ENCODE results near the gene SCAMP2.

The SCAMP2 gene

DNA sequence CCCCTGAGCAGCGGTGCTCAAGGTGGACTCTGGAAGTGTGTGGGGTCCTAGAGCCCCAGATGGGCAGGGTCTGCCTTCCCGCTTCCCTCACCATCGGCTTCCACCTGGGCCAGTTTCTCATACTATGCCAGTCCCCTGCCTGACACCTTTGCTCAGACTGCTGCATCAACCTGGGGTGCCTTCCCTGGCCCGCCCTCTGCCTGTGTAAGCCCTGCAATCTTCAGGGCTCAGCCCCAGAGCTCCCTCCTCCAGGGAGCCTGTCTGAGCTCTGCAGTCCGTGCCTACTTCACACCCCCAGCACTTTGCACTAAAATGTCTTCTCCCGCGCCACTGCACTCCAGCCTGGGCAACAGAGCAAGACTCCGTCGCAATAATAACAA is 78.2 kb downstream of the SCAMP2 start:
- no peak for DNase-seq (ENCODE audit: low read depth)

DNA sequence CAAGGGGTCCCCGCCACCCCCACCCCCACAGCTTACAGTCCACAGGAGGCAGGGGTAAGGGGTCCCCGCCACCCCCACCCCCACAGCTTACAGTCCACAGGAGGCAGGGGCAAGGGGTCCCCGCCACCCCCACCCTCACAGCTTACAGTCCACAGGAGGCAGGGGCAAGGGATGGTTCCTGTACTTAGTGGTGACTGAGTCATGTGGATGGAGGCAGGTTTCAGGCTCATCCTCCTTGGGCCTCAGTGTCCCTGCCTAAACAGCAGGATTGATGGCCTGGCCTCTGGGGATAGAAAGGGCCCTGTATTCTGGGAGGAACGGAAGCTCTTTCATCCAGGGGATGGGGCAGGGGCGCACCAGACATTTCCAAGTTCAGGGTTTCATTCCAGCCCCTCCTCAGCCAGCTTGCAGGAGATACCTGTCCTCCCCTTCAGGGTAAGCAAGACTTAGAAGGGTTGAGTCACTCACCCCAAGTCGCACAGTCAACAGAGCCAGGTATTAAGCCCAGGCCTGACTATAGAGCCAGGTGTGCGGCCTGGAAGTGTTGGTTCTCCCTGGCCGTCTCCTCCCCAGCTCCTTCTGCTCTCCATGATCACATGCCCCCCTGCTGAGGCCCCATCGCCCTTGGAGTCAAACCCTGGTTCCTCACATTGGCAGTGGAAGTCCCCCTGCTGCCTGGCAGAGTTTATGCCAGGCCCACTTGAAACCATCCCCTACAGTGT is 78.8 kb downstream of the SCAMP2 start:
- no peak for DNase-seq (ENCODE audit: low read depth)
